Activated T-cell treated with anti-CD3 and anti-CD28 coated beads for 4 hours (primary cell): ENCODE results near the gene KBTBD12.

ENCODE experiments used
- DNase-seq: peaks from one replicate; pipeline ENCODE4 v3.0.0-alpha.2; 2020

KBTBD12 gene

DNA sequence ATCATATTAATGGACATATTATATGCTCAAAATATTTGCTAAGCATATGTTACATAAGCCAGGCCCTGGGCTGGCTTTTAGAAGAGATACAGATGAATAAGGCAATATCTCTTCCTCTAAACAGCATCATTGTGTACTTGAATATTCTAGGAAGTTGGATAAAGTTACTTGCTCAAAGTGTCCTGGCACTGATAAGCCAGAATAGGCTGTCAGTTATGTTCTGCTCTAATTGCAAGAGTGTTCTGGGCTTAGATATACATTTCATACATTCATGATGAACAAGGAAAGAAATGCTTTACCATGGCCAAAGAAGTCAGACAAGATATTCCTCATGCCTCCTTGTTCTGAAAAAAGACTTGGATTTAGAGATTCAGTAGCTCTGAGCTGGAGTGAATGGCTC lies 40.7 kb downstream of the KBTBD12 start:
- DNase-seq, result no peak

DNA sequence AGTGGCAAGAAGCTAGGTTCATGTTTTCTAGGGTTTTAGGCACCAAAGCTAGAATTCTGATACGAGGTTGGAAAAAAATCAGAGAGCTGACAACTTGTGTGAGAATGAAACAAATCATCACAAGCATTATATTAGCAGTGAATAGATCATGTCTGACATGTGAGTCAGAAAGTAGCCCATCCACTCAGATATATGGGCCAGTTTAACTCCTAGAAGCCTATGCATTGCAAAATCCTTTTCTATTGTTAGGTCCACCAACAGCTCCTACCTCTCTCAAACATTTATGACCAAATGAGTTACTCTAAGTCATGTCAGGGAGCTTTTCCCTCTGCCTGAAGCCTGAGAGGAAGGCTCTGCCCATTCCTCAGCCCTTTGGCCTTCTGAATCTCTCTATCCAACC lies 44.0 kb downstream of the KBTBD12 start:
- no peak for DNase-seq

DNA sequence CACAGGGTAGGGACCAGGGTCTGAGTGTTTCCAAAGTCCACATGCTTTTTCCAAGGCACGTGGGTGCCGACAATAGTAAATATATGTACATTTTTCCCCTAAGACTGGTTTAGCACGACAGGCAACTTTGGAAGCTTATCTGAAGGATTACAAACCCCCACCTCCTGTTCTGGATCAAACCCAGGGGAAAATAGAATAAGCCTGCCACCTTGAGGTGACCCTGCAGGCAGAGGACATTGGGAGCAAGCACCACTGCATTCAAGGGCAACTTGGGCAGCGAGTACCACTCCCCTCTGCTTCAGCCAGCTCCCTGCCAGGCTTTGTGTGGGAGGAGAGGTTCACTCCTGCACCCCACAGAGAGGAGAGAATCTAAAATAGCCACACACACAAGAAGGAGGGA lies 44.8 kb downstream of the KBTBD12 start:
- DNase-seq, result no peak

DNA sequence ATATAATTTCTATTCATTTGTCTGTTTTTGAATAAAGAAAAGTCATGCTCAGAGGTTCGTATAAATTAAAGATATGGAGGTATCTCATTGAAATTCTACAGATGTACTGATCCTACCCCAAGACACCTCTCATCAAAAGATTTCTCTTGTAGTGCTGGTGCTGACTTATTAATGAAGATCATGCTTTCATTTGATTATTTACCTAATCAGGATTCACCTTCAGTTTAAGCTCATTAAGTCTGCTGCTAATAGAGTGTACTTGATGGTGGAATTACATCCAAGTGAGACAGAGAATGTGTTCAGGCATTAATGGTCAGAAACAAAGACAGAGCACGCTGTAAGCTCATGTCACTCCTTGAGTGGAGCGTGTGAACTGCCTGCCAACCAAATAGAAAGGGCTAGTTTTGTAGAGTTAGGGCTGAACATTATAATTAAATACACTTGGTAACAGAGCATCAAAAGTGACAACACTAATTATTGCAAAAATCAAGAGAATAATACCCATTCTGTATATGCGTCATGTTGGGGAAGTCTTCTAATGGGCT lies 45.5 kb downstream of the KBTBD12 start:
- no peak for DNase-seq

DNA sequence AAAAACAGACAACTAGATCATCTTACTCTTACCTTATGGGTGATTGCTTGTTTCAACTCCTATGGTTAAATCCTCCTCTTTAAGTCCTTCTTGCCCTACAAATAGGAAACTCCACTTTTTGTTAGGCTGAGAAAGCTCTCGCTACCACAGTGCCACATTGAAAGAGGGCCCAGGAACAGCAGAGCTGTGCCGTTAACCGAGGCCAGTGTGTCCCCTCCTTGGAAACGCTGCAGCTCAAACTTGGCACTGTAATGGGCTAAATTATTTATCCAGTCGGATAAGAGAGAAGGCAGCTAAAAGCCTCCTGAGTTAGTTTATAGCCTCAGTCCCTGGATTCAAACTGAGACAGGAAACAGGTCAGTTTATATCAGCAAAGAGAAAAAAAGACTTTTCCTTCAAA lies 46.1 kb downstream of the KBTBD12 start:
- no peak for DNase-seq

DNA sequence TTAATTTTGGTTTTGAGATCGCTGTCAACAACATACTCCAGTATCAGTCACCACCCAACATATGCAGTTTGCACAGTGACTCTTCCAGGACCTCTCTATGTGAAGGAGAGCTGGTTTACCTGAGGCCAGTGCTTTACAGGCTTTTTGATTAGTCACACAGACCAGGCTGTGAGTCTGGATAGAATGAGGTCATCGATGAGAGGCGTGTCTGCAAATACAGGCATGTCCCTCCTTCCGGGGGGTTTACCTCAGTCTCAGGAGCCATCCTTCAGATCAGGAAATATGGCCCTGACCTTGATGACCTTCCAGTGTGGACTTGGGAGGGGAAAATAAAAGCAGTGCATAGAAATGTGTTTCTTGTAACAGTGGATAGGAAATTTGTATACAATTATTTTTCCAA lies 46.9 kb downstream of the KBTBD12 start:
- no peak for DNase-seq

DNA sequence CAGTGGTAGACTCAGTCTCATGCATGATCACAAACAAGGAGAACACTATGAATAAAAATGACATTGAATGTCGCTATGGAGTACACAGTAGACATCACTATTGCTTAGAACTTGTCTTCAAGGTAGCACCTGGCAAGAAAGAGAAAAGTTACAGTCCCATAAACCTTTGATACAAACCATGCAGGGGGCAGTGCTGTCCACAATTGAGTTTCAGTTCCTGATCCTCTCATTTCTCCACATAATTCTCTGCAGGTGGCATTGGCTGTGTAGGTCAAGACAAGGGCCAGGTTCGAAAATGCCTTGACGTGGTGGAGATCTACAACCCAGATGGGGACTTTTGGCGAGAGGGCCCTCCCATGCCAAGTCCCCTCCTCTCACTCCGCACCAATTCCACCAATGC lies 47.9 kb downstream of the KBTBD12 start:
- no peak for DNase-seq

DNA sequence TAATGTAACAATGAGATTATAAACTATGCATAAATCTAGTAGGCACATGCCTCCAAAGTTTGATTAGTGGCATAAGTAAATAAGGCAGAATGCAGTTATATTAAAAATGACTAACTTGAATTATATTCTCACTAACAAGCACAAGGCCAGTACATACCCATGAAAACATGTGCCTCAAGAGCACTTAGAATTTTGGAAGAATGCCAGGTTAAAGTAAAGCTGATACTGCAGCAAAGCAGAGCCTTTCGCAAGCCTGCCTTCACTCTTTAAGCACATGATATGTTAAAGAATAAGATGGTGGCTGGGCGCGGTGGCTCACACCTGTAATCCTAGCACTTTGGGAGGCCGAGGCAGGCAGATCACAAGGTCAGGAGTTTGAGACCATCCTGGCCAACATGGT lies 49.0 kb downstream of the KBTBD12 start:
- DNase-seq, result no peak

DNA sequence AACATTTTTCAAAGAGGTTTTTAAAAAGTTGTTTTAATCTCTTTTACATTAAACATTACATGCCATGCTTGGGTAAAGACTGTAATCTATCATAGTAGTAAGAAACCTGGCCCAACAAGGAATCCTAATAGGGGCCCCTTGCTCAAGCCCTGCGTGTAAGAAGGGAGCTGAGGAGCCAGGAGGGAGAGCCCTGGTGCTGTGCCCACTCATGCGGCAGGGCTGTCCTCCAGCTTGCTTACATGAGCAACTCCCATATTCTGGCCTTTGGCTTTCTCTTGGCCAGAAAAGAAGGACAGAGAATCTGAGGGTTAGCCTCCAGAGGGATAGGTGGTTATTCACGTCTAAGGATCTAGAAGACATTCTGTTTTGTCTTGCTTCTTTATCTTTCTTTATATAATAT lies 49.8 kb downstream of the KBTBD12 start:
- no peak for DNase-seq

DNA sequence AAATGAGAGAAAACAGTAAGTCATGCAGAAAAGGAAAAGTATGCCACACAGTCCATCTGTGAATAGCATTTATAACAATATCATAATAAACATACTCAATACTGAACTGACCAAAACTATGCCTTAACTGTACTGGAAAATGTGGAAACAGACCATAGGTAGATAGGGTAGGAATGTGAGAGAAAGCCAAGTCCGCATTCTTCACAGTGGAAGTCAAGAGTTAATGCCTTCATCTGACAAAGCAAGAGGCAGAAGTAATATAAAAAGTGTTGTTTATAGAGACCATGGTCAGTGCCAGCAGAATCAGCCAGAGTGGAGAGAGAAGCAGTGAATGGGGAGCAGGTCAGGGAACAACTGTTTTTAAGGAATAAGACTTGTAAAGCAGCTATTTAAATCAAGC lies 52.3 kb downstream of the KBTBD12 start:
- no peak for DNase-seq

DNA sequence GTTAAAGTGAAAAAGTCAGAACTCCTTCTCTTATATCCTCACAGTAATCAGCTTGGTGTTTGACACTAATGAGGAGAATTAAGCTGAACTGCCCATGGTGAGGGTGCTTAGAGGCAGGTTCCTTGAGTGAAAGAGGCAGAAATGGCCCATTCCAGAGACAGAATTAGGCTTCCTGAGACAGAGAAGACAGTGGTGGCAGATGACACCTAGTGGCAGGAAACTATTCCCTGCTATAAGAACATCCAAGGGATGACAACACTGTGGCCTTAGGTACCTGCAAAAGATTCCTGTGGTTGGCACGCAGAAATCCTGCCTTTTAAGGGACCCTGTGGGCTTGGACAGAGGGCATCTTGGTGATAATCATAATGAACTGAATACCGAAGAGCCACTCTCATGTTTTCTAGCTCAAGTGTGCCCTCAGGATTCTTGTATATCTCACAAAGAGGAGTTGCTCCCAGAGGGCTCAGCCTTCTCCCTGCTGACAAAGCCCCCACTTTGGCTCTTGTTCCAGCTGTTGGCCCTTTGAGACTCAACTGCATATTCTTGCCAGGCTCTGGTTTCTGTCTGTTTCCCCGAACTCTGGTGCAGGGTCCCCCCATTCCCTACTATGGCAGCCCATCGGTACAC lies 56.0 kb downstream of the KBTBD12 start:
- no peak for DNase-seq

DNA sequence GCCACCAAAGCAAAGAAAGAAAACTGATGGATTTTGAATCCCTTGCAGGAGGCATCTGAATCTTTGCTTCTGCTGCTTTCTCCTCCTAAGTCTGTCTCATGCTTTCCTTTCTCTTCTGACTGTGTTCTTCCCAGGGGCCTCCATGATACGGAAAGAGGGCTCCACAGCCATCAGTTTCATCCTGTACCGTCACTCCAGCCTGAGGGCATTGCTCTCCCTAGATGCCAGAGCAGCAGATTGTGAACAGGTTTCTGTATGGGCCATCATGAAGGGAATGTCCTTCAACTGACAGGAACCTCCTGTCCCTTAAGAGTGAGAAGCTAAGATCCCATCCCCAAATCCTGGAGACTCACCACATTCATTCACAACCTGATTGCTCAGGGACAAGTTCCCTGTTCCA lies 59.2 kb downstream of the KBTBD12 start:
- no peak for DNase-seq

DNA sequence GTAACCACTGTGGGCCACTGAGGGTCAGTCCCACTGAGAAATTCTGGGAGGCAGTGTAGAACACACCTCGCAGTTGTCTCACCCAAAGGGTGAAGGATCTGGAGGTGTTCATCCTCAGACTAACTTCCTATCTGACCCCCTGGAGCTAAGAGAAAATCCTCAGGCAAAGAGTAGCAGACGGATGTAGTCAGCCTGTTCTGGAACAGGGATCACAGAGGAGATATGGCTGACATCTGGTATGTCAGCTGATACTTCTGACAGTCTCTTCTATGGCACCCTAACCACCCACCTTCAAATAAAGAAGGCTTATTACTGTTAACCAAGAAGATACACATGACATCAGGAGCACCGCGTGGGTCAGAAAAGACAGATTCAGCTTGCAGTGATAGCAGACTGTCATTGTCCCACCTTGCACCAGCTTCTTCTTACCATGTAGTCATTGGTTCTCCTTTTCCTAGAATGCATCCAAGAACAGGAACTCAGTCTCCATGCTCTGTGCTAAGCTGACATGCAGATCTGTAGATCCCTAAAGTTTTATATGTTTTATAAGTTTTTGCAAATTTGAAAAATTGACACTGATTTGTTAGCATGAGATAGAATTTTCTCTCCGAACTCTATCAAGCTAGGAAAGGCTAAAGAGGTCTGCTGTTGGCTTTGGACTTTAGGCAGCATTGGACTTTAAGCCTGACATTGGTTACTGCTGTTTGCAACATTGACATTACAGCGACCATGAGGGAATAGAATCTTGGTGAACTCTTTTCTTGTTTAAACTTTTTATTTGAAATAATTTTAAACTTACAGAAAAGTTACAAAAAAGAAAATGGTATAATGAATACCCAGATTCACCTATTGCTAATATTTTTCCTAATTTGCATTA lies 60.4 kb downstream of the KBTBD12 start:
- no peak for DNase-seq

DNA sequence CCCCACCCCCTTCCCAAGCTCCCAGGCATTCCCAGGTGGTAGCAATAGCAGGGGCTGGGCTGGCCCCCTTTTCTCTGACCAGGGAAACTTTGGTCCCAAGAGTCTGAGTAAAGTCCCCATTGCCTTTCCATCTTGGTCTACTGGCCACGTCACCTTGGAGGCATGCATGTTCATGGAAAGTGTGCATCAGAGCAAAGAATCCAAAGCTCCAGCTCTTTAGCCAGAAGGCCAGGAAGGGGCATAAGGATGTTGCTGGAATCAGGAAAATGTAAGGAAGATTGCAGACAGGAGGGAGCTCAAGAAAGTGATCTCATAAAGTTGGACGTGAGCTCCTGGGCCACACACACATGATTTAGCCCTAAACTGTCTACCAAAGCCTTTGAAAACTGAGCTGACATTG lies 63.6 kb downstream of the KBTBD12 start:
- DNase-seq, result no peak

DNA sequence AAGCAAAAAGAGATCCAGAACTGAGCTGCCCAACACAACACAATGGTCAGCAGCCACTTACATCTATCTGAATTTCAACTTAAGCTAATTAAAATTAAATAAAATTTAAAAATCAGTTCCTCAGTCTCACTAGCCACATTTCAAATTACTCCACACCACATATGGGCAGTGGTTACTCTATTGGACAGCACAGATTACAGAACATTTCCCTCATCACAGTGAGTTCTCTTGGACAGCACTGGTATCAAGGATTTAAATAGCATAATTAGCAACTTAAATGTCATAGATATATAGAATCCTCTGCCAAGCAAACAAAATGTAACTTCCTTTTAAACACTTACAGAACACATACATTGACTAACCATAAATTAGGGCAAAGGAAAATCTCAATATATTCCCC lies 64.4 kb downstream of the KBTBD12 start:
- DNase-seq, result no peak

DNA sequence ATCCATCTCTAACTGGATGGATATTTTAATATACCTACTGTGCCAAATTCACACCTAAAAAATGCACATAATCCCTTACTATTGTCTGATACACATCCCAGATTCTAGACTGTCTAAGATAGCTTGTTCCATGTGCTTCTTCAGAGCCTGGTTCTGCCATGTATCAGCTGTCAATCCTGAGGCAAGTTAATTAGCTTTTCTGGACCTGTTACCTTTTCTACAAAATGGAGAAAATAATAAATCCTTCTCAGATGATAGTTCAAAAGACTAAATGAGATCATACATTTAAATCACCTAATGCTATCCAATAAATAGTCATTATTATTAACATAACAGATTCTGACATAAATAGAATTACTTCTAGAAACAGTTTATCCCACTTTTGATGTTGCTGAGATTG lies 66.1 kb downstream of the KBTBD12 start:
- no peak for DNase-seq

DNA sequence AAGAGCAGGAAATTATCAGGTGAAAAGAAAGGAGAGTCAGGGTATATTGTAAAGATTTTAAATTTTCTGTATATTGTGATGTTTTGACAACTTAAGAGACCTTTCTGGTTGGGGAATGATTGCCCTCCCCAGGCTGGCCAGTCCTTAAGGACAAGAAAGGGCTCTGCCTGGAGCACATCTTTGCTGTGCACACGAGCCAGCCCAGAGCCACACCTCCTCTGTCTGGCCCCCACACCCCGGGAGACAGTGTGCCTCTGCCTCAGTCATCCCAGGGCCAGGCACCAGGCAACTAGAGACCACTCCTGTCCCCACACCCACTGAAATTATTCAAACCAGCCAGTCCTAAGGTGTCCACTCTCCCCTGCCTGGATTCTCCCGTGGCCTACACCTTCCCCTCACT lies 67.1 kb downstream of the KBTBD12 start:
- no peak for DNase-seq

DNA sequence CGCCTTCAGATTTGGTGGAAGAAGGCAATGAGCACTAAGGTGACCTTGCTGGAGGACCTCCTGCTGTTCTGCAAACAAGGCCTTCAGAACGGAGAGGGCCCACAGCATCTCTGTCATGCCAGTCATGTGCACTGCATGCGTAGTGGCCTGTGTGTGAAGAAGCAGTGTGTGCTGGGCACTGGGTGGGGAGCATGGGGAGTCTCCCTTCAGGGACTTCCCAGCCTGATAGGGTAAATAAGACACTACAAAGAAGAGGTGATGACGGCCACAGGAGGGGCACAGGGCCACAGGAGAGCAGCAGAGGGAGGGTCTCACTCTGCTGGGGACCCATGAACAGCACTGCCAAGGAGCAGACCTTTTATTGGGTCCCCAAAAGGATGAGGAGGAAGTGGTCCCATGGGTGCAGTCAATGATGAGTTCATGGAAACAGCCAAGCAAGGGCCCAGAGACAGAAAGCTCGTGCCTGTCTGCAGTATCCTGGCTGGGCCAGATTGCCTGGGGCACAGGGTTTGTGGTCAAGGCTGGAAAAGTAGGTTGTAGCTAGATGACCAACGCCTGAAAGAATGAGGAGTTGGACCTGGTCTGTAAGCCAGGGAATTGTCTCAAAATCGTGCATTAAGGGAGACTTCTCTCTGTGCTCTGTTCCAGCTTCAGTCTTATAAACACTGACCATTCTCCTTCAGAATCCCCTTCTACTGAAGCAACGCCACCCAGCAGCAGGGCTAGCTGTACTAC lies 69.4 kb downstream of the KBTBD12 start:
- DNase-seq, result no peak

DNA sequence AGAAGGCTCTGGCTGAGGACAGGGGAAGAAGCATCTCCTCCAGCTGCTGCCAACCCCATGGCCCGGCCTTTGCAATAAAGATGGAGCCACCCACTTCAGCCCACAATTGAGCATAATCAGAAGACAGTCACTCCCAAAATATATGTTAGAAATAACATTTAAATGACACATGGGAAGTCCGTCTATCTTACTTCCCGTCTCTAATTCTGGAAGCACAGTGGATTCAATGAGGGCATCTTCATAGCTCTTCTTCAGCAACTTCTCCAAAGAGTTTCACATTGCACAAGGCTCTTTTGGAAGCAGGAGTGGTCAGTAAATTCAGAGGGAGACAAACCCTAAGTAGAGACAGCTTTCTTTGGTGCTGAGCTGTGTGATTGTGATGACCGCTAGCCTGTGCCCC lies 70.2 kb downstream of the KBTBD12 start:
- DNase-seq, result no peak

DNA sequence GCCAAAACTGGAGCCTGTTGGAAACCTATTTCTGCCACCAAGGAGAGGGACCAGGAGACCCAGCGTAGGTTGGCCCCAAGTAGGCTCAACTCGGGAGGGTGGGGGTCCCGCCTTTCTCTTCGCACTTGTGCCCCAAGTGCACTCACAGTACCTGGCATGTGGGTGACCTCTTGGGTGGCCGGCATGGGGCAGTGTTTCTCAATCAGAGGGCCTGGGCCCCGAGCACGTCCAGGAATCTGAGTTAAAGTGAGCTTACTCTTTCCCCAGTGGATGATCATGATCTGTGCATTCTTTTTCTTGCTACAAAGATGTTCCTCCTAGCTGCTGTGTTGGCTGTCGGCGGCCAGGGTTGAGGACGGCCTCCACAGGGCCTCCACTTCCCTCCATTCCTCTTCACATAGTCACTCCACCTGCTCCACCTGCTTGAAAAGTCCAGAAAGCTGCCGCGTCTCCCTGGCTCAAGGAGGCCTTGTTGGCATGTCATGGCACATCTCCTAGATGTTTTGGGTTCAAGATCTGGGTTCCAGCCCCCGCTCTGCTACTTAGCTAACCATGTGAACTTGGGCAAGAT lies 70.7 kb downstream of the KBTBD12 start:
- DNase-seq, result no peak

DNA sequence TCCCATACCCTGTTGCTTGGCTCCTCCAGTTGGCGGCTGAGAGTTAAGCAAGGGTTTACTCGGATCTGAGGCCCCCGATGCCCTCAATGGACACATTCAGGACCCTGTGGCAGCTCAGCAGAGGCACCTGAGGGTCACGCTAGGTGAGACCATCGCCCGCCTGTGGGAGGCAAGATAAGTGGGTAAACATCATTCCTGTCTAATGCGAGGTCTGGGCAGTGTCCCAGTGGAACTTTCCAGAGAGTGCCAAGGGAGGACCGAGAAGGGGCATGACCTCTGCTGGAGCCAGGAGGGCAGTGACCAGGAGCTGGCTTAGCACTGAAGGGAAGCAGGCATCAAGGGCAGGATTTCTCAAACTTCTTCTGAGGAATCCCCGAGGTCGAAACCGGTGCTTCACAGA lies 71.8 kb downstream of the KBTBD12 start:
- DNase-seq, result no peak

DNA sequence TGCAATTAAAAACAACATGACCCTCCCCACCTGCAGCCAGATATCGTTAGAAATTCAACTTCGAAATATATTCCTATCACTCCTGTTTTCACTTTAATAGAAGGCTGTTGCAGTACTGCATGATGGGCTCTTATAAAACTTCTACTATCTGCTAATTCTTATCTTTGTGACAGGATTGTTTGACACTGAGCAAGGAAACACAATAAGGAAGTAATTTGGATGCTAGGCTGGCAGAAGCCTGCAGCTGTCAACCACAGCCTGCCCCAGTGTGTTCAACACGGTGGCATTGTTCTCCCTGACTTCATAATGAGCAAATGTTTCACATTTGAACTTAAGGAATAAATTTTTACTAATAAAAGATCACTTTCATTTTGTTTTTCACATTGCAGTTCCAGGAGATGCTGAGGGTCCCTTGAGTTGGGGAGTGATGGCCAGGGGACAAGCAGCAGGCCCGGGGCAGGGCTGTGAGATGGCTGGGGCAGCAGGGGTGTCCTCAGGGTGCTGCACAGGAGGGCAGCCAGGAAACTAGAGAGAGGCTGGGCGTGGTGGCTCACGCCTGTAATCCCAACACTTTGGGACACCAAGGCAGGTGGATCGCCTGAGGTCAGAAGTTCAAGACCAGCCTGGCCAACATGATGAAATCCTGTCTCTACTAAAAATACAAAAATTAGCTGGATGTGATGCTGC lies 72.4 kb downstream of the KBTBD12 start:
- no peak for DNase-seq
